ENCODE measurements around the gene ANXA2. TPM values are rescaled to one million over a fixed set of nuclear protein-coding genes. Genes with fewer than 3 reads are reported as not detected.

Gene ANXA2
- total and polyA plus RNA-seq, 10 of the 15 experiments (the other 5 are each of a cell fraction or from before 2014, with no cell fraction given), result 135 to 540 (median 281) TPM

GRCh38 chr15:60421544-60421943 is 23.8 kb upstream of the ANXA2 start:
- H3K4me2 ChIP-seq (ENCODE audit: control insufficient read depth, insufficient read depth), result no peak overlapping the region
- 88% methylated on average over 1 of the region's 1 CpG for WGBS (ENCODE audit: insufficient coverage, insufficient replicate concordance, low lambda C conversion rate, missing lambda C conversion rate)
- no TSS peak for BruUV-seq (replicated peaks)
- no peak overlapping the region for H3K4me3 ChIP-seq
- H2AFZ ChIP-seq (ENCODE audit: control insufficient read depth, low read depth, low read length), result no peak overlapping the region
- FAIRE-seq (no peak), DNase-seq (ENCODE audit: low read depth, low spot score) (no peak), ATAC-seq (no peak)
- ChIA-PET SMC1A (ENCODE audit: uncharacterized antibody, unreplicated experiment) (interaction anchor here (0.6 to 1.2 kb wide), 3 partner anchors 9 to 724 kb away, joined by 3 read pairs; no protein-coding TSS in a partner anchor), POLR2A (no interaction called here), CTCF (no interaction called here), RAD21 (ENCODE audit: unreplicated experiment) (interaction anchor here (0.8 to 1.0 kb wide), 2 partner anchors 61 to 130 kb away, joined by 3 read pairs; no protein-coding TSS in a partner anchor)
- H3K9ac ChIP-seq (ENCODE audit: control insufficient read depth, insufficient read depth, low read length), result no peak overlapping the region
- H3K27ac ChIP-seq (ENCODE audit: control insufficient read depth, insufficient read depth), result no peak overlapping the region
- TF ChIP-seq SMARCA5 (IDR thresholded peaks at IDR 0.05) (no peak), CREB1 (IDR thresholded peaks at IDR 0.05; ENCODE audit: low read depth) (no peak), KAT2A (conservative IDR thresholded peaks at IDR 0.05; ENCODE audit: control insufficient read depth, low read depth, low read length) (no peak), ZSCAN29 (IDR thresholded peaks at IDR 0.05) (no peak), SIN3A (IDR thresholded peaks at IDR 0.05; ENCODE audit: low read depth, low read length) (no peak), IRF5 (IDR thresholded peaks at IDR 0.05; ENCODE audit: borderline replicate concordance) (no peak), MEF2B (IDR thresholded peaks at IDR 0.05; ENCODE audit: partially characterized antibody, poor library complexity, severe bottlenecking) (no peak), MTA2 (IDR thresholded peaks at IDR 0.05; ENCODE audit: low read depth) (no peak), MYC (IDR thresholded peaks at IDR 0.05; ENCODE audit: insufficient read depth, insufficient read length, insufficient replicate concordance, low read length, severe bottlenecking) (no peak), RUNX3 (IDR thresholded peaks at IDR 0.05; ENCODE audit: low read length) (no peak), STAT3 (IDR thresholded peaks at IDR 0.05; ENCODE audit: low read depth, low read length) (no peak)
- intact Hi-C loops (cut with micrococcal nuclease; ENCODE audit: unreplicated experiment) (no loop called here), in situ Hi-C loops (cut with MboI) (no loop called here)
- no peaks in the 10 kb centered on the region for H3K4me1 ChIP-seq (ENCODE audit: control insufficient read depth, insufficient read depth, low read length)
- no peaks in the 10 kb centered on the region for H3K27me3 ChIP-seq (replicated peaks in 1 of 2; ENCODE audit: control insufficient read depth in 2 of 2, insufficient read depth in 2 of 2, low read length in 1 of 2)
- H3K36me3 ChIP-seq (ENCODE audit: control insufficient read depth in 2 of 2, insufficient read depth in 2 of 2, low read length in 1 of 2), result no peaks in the 10 kb centered on the region; a peak in 1 of 4 replicates
- H4K20me1 ChIP-seq (ENCODE audit: control insufficient read depth, insufficient read depth), result no peaks in the 10 kb centered on the region
- no peaks in the 10 kb centered on the region for H3K79me2 ChIP-seq (ENCODE audit: control insufficient read depth, insufficient read depth, low read length)
- no peaks in the 10 kb centered on the region for H3K9me3 ChIP-seq (replicated peaks; ENCODE audit: control insufficient read depth, insufficient read depth, low read length)
